ENCODE data around the gene RER1.

The RER1 gene

GRCh38 chr1:2350501-2350900 lies 41.1 kb upstream of the RER1 start:
- Mint-ChIP-seq H3K27me3 (ENCODE audit: low read depth) (no peaks in the 10 kb centered on the region), H3K36me3 (ENCODE audit: low read depth) (no peaks in the 10 kb centered on the region), H3K4me1 (ENCODE audit: low read depth) (no peaks in the 10 kb centered on the region), H3K4me3 (no peak overlapping the region), H3K27ac (no peak overlapping the region), H3K9me3 (no peaks in the 10 kb centered on the region)
- no peak for DNase-seq (ENCODE audit: low spot score)

GRCh38 chr1:2350911-2351655 lies 40.6 kb upstream of the RER1 start:
- Mint-ChIP-seq H3K27ac (no peak overlapping the region), H3K36me3 (ENCODE audit: low read depth) (no peaks in the 10 kb centered on the region), H3K9me3 (no peaks in the 10 kb centered on the region), H3K4me1 (ENCODE audit: low read depth) (no peaks in the 10 kb centered on the region), H3K27me3 (ENCODE audit: low read depth) (no peaks in the 10 kb centered on the region), H3K4me3 (no peak overlapping the region)
- no peak for DNase-seq (ENCODE audit: low spot score)

GRCh38 chr1:2351723-2352122 lies 39.9 kb upstream of the RER1 start:
- DNase-seq (ENCODE audit: low spot score) = no peak
- H3K27me3 Mint-ChIP-seq (ENCODE audit: low read depth) = no peaks in the 10 kb centered on the region
- no peaks in the 10 kb centered on the region for H3K4me1 Mint-ChIP-seq (ENCODE audit: low read depth)
- H3K36me3 Mint-ChIP-seq (ENCODE audit: low read depth) = no peaks in the 10 kb centered on the region
- no peak overlapping the region for H3K27ac Mint-ChIP-seq
- H3K4me3 Mint-ChIP-seq = no peak overlapping the region
- no peaks in the 10 kb centered on the region for H3K9me3 Mint-ChIP-seq

GRCh38 chr1:2352341-2352896 lies 39.2 kb upstream of the RER1 start:
- DNase-seq (ENCODE audit: low spot score) = no peak
- Mint-ChIP-seq H3K27ac (no peak overlapping the region), H3K4me1 (ENCODE audit: low read depth) (no peaks in the 10 kb centered on the region), H3K36me3 (ENCODE audit: low read depth) (no peaks in the 10 kb centered on the region), H3K4me3 (no peak overlapping the region), H3K9me3 (no peaks in the 10 kb centered on the region), H3K27me3 (ENCODE audit: low read depth) (no peaks in the 10 kb centered on the region)

- no peaks in the 10 kb centered on the region for H3K36me3 Mint-ChIP-seq (ENCODE audit: low read depth)
- no peaks in the 10 kb centered on the region for H3K4me1 Mint-ChIP-seq (ENCODE audit: low read depth)
- H3K27ac Mint-ChIP-seq = no peak overlapping the region
- no peaks in the 10 kb centered on the region for H3K9me3 Mint-ChIP-seq
- DNase-seq (ENCODE audit: low spot score) = no peak
- H3K27me3 Mint-ChIP-seq (ENCODE audit: low read depth) = no peaks in the 10 kb centered on the region
- no peak overlapping the region for H3K4me3 Mint-ChIP-seq
Observed at GRCh38 chr1:2352897-2353550, 38.6 kb upstream of the RER1 start.

- no peak for DNase-seq (ENCODE audit: low spot score)
- H3K27me3 Mint-ChIP-seq (ENCODE audit: low read depth) = no peaks in the 10 kb centered on the region
- no peak overlapping the region for H3K27ac Mint-ChIP-seq
- no peak overlapping the region for H3K4me3 Mint-ChIP-seq
- H3K36me3 Mint-ChIP-seq (ENCODE audit: low read depth) = no peaks in the 10 kb centered on the region
- no peaks in the 10 kb centered on the region for H3K9me3 Mint-ChIP-seq
- no peaks in the 10 kb centered on the region for H3K4me1 Mint-ChIP-seq (ENCODE audit: low read depth)
Observed at GRCh38 chr1:2353551-2354438, 37.8 kb upstream of the RER1 start.

- Mint-ChIP-seq H3K9me3 (no peaks in the 10 kb centered on the region), H3K27me3 (ENCODE audit: low read depth) (no peaks in the 10 kb centered on the region), H3K4me1 (ENCODE audit: low read depth) (no peaks in the 10 kb centered on the region), H3K36me3 (ENCODE audit: low read depth) (no peaks in the 10 kb centered on the region), H3K27ac (no peak overlapping the region), H3K4me3 (no peak overlapping the region)
- DNase-seq (ENCODE audit: low spot score) = no peak
Observed at GRCh38 chr1:2354511-2355372, 36.9 kb upstream of the RER1 start.

GRCh38 chr1:2355373-2356261 lies 36.0 kb upstream of the RER1 start:
- no peaks in the 10 kb centered on the region for H3K4me1 Mint-ChIP-seq (ENCODE audit: low read depth)
- H3K27me3 Mint-ChIP-seq (ENCODE audit: low read depth) = no peaks in the 10 kb centered on the region
- no peaks in the 10 kb centered on the region for H3K9me3 Mint-ChIP-seq
- H3K27ac Mint-ChIP-seq = no peak overlapping the region
- H3K4me3 Mint-ChIP-seq = no peak overlapping the region
- no peaks in the 10 kb centered on the region for H3K36me3 Mint-ChIP-seq (ENCODE audit: low read depth)
- DNase-seq (ENCODE audit: low spot score) = no peak

GRCh38 chr1:2356401-2356800 lies 35.2 kb upstream of the RER1 start:
- DNase-seq (ENCODE audit: low spot score) = no peak
- no peak overlapping the region for H3K4me3 Mint-ChIP-seq
- no peaks in the 10 kb centered on the region for H3K9me3 Mint-ChIP-seq
- no peaks in the 10 kb centered on the region for H3K36me3 Mint-ChIP-seq (ENCODE audit: low read depth)
- H3K27ac Mint-ChIP-seq = no peak overlapping the region
- H3K27me3 Mint-ChIP-seq (ENCODE audit: low read depth) = no peaks in the 10 kb centered on the region
- H3K4me1 Mint-ChIP-seq (ENCODE audit: low read depth) = no peaks in the 10 kb centered on the region

GRCh38 chr1:2356911-2357845 lies 34.5 kb upstream of the RER1 start:
- DNase-seq (ENCODE audit: low spot score) = no peak

GRCh38 chr1:2358072-2358471 lies 33.6 kb upstream of the RER1 start:
- no peaks in the 10 kb centered on the region for H3K9me3 Mint-ChIP-seq

More at GRCh38 chr1:2356911-2357845, 34.5 kb upstream of the RER1 start:
- Mint-ChIP-seq H3K4me1 (ENCODE audit: low read depth) (no peaks in the 10 kb centered on the region), H3K27ac (no peak overlapping the region), H3K4me3 (no peak overlapping the region), H3K36me3 (ENCODE audit: low read depth) (no peaks in the 10 kb centered on the region), H3K9me3 (no peaks in the 10 kb centered on the region), H3K27me3 (ENCODE audit: low read depth) (no peaks in the 10 kb centered on the region)

More at GRCh38 chr1:2358072-2358471, 33.6 kb upstream of the RER1 start:
- no peak overlapping the region for H3K27ac Mint-ChIP-seq
- H3K27me3 Mint-ChIP-seq (ENCODE audit: low read depth) = no peaks in the 10 kb centered on the region
- no peaks in the 10 kb centered on the region for H3K36me3 Mint-ChIP-seq (ENCODE audit: low read depth)
- H3K4me3 Mint-ChIP-seq = no peak overlapping the region
- H3K4me1 Mint-ChIP-seq (ENCODE audit: low read depth) = no peaks in the 10 kb centered on the region
- no peak for DNase-seq (ENCODE audit: low spot score)
